ENCODE data around the gene NKAIN4.

- no peak for TF ChIP-seq CTCF (IDR thresholded peaks at IDR 0.05)
- TF ChIP-seq POLR2A (IDR thresholded peaks at IDR 0.05), result no peak
- TF ChIP-seq POLR2AphosphoS5 (IDR thresholded peaks at IDR 0.05), result no peak
These were observed 9.8 kb downstream of the NKAIN4 start for GRCh38 chr20:63244468-63244867.

All from transverse colon (tissue), 4 donors.